Measurements from ENCODE around the gene PDGFRB. TPM values are rescaled to one million over a fixed set of nuclear protein-coding genes. Genes with fewer than 3 reads are reported as not detected.

PDGFRB gene
- total and polyA plus RNA-seq, 7 donors, result 14.6 to 56.0 (median 34.0) TPM

DNA sequence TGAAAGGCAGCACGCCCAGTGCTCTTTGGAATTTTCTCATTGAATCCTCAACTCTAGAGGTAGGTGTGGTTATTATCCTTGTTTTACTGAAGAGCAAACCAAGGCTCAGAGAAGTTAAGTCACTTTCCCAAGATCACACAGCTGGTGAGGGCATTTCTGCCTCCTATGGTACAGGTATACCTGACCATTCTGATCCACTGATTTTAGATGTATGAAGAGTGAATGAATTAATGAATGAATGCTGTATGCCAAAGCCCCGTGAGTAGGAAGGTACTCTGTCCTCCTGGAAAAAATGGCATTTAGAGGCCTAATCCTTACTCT lies 51.1 kb downstream of the PDGFRB start:
- intact Hi-C loops (cut with DNase I), result loop anchor here in 1 of 2 donors (10.0 kb wide), 1 partner anchor 670 kb away; the partner anchor contains the start of gene SMIM3
- TF ChIP-seq, protein P1, sequence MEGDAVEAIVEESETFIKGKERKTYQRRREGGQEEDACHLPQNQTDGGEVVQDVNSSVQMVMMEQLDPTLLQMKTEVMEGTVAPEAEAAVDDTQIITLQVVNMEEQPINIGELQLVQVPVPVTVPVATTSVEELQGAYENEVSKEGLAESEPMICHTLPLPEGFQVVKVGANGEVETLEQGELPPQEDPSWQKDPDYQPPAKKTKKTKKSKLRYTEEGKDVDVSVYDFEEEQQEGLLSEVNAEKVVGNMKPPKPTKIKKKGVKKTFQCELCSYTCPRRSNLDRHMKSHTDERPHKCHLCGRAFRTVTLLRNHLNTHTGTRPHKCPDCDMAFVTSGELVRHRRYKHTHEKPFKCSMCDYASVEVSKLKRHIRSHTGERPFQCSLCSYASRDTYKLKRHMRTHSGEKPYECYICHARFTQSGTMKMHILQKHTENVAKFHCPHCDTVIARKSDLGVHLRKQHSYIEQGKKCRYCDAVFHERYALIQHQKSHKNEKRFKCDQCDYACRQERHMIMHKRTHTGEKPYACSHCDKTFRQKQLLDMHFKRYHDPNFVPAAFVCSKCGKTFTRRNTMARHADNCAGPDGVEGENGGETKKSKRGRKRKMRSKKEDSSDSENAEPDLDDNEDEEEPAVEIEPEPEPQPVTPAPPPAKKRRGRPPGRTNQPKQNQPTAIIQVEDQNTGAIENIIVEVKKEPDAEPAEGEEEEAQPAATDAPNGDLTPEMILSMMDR (IDR thresholded peaks at IDR 0.05), result no peak
- H3K27me3 ChIP-seq (ENCODE audit: insufficient read depth in 3 of 3, low read length in 2 of 3), result no peaks in the 10 kb centered on the region
- no peak overlapping the region for H3K27ac ChIP-seq
- no peaks in the 10 kb centered on the region for H3K9me3 ChIP-seq
- DNase-seq (no peak), ATAC-seq (no peak)
- no peak overlapping the region for H3K4me3 ChIP-seq
- no peaks in the 10 kb centered on the region for H3K36me3 ChIP-seq (ENCODE audit: insufficient read depth in 1 of 2, low read depth in 1 of 2)
- 90 to 95% (median 91%) methylated on average over 2 of the region's 2 CpGs for WGBS, 3 donors
- no peaks in the 10 kb centered on the region for H3K4me1 ChIP-seq

DNA sequence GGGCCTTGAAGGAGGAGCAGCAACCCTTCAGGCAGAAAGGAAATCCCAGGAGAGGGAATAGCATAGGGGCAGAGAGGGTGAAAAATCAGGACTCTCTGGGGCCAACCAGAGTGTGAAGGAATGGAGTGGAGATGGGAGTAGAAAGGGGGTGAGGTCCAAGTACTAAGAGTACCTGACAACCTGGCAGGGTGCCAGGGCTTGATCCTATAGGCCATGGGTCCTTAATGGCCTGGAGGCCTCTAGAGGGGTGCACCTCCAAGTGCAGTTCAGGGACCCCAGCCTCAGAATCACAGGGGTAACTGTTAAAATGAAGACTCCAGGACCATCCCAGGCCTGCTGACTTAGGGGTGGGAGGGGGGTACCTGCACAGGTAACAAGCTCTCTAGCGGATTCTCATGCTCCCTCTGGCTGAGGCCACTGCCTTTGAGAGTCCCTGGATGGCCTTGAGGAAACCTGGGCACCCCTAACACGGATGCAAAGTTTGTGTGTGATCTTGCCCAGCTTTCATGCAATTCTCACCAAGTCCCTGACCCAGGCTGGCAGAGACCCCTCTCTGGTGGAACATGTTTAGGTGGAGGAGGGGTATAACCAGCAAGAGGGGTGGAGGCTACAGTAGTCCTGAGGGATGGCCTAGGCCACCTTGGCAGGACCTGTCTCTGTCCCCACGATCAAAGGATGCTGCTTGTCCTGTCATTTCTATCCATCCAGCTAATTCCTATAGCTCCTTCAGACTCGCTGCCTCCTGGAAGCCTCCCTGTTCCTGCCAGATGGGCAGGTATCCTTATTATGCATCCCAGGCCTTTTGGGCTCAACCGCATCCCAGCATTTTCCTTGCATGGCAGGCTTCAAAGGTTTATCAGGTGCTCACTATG lies 51.7 kb downstream of the PDGFRB start:
- H3K4me3 ChIP-seq, result no peak overlapping the region
- no peaks in the 10 kb centered on the region for H3K4me1 ChIP-seq
- TF ChIP-seq, protein P1 (IDR thresholded peaks at IDR 0.05), result no peak
- no peaks in the 10 kb centered on the region for H3K27me3 ChIP-seq (ENCODE audit: insufficient read depth in 3 of 3, low read length in 2 of 3)
- no peak for ATAC-seq
- WGBS, 3 donors, result 76 to 91% (median 84%) methylated on average over 5 of the region's 5 CpGs
- intact Hi-C loops (cut with DNase I), result loop anchor here in 1 of 2 donors (10.0 kb wide), 1 partner anchor 671 kb away; the partner anchor contains the start of gene SMIM3
- H3K27ac ChIP-seq, result no peak overlapping the region
- no peaks in the 10 kb centered on the region for H3K36me3 ChIP-seq (ENCODE audit: insufficient read depth in 1 of 2, low read depth in 1 of 2)
- no peak for DNase-seq
- H3K9me3 ChIP-seq, result no peaks in the 10 kb centered on the region

DNA sequence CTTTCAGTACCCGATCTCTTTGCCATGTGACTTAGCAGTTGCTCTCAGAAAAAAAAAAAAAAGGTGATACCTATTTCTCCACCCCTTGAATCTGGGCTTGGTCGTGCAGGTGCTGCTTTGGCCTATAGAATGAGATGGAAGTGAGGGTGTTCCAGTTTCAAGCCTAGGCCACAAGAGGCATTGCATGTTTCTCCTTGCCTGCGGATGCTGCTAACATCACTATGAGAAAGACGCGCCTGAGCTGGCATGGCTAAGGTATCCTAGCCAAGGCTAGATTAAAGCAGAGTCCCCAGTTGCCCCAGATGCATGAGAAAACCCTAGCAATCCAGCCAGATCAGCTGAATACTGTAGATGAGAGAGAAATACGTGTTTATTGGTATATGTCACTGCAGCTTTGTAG lies 54.6 kb downstream of the PDGFRB start:
- H3K27me3 ChIP-seq (ENCODE audit: insufficient read depth in 3 of 3, low read length in 2 of 3), result no peaks in the 10 kb centered on the region
- intact Hi-C loops (cut with DNase I), result loop anchor here in 1 of 2 donors (10.0 kb wide), 1 partner anchor 674 kb away; the partner anchor contains the start of gene SMIM3
- TF ChIP-seq, protein P1 (IDR thresholded peaks at IDR 0.05), result no peak
- WGBS, 3 donors, result 72 to 82% (median 81%) methylated on average over 6 of the region's 6 CpGs
- DNase-seq (no peak), ATAC-seq (no peak)
- H3K27ac ChIP-seq, result no peak overlapping the region
- H3K9me3 ChIP-seq, result no peaks in the 10 kb centered on the region
- no peak overlapping the region for H3K4me3 ChIP-seq
- no peaks in the 10 kb centered on the region for H3K36me3 ChIP-seq (ENCODE audit: insufficient read depth in 1 of 2, low read depth in 1 of 2)
- no peaks in the 10 kb centered on the region for H3K4me1 ChIP-seq

DNA sequence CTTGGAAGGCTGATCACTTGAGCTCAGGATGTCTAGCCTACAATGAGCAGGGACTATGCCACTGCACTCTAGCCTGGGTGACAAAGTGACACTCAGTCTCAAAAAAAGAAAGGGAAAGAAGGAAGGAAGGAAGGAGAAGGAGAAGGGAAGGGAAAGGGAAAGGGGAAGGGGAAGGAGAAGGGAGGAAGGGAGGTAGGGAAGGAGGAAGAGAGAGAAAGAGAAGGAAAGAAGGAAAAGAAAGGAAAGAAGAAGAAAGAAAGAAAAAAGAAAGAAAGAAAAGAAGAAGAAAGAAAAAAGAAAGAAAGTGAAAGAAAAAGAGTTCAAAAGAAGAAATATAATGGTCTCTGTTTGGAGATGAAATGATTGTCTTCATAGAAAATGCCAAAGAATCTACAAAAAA lies 58.5 kb downstream of the PDGFRB start:
- no peak for ATAC-seq
- no peak for DNase-seq
- Histone ChIP-seq H3K27ac (no peak overlapping the region), H3K27me3 (ENCODE audit: insufficient read depth in 3 of 3, low read length in 2 of 3) (peaks cover 0 to 2% (median 0%) of the 10 kb centered on the region in 3 donors), H3K4me1 (no peaks in the 10 kb centered on the region), H3K9me3 (no peaks in the 10 kb centered on the region), H3K36me3 (ENCODE audit: insufficient read depth in 1 of 2, low read depth in 1 of 2) (no peaks in the 10 kb centered on the region), H3K4me3 (no peak overlapping the region)
- TF ChIP-seq, protein P1 (IDR thresholded peaks at IDR 0.05), result no peak
- intact Hi-C loops (cut with DNase I), result no loop called here
